Fibroblast of lung (primary cell): Measurements from ENCODE around the gene C1orf94.

Experiments
- CTCF ChIP-seq, 2 donors: IDR thresholded peaks in 1 of 2; conservative IDR thresholded peaks in 1 of 2; 1 replicate in 1 of 2; 2 replicates in 1 of 2; pipeline ENCODE4 v1.5.1; 2011 to 2012; ENCODE audit warnings: low read length in 2 of 2, control low read depth in 1 of 2, inconsistent platforms in 1 of 2, low read depth in 1 of 2, mild to moderate bottlenecking in 1 of 2
- EZH2 ChIP-seq: IDR thresholded peaks from 2 replicates; pipeline ENCODE4 v1.5.1; 2012; ENCODE audit warnings: low read length, control low read depth, mild to moderate bottlenecking; ENCODE audit errors: missing control alignments

DNA sequence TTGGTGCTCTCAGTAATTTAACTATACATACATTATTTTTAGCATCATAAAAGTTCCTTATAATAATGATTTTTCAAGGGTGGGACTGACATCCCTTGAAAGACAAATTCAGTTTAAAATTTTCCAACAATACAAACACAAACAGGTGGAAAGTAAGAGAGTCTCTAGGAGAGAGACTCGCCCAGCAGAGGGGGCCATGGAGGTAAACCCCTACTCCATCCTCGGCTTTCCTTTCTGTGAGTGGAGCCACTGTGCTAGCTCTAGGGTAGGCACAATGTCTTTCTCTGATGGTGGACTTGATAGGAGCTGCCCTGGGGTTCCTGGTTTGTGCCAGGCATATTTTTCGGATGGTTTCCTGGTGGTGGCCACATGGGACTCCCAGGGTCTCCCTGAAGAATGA, 20.0 kb upstream of the C1orf94 start:
- TF ChIP-seq CTCF (conservative IDR thresholded peaks at IDR 0.05 in 1 of 2, IDR thresholded peaks at IDR 0.05 in 1 of 2; ENCODE audit: low read depth in 1 of 2, low read length in 2 of 2) (no peak), EZH2 (no peak)
